Raji (cell line): Measurements from ENCODE around the gene PDCD4.

Experiments
- POLR2A ChIP-seq: IDR thresholded peaks from 2 replicates; pipeline ENCODE4 v1.6.1; 2011; ENCODE audit warnings: low read depth, low read length, control low read depth; ENCODE audit not compliant: insufficient read depth

The PDCD4 gene

DNA sequence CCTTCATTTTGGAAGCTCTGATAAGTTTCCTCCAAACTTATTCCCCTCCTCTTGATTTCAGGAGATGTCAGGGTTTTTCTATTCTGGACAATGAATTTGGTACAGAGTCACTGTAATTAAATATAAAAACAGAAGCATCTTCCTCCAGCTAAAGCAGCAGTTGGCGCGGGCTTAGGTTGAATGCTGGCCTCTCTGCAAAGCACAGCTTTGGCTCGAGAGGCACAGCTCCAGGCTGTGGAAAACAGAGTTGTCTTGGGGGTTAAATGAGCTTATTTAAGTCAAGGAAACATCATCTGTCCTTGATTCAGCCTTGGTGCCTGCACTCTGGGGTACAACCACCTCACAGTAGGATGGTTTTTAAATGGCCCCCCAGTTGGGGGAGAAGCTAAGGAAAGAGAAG lies 35.0 kb upstream of the PDCD4 start:
- no peak for TF ChIP-seq POLR2A

DNA sequence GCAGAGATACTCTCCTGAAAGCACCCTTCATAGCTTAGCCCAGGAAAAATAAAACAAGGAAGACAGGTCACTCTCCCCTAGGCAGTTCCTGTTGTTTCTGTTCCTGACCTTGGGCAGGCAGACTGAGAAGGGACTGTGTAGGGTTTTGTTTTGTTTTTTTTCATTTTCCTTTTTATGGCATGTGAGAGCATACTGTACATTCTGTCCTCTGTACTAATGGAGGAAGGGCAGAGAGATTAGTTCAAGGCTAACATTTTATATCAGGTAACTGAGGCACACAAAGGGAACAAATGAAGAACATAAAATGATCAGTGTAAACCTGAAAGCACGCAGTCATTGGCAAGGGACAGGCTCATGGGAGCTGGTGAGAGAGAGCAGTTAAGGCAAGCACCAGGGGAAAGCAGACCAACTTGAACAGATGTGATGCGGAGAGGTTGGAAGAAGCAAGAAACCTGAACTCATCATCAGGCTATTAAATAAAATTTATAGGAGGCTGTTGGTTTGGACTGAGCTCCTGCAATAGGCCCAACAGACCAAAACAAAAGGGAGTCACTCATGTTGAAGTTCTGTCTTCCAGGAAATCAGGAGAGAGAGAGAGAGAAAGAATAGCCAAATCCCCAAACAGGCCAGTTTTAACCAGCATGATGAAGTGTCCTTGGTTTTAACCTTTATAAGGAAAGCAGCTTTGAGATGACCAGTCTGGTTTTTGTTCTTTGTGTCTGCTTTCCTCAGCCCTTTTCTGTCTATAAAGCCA lies 34.1 kb upstream of the PDCD4 start:
- no peak for TF ChIP-seq POLR2A

DNA sequence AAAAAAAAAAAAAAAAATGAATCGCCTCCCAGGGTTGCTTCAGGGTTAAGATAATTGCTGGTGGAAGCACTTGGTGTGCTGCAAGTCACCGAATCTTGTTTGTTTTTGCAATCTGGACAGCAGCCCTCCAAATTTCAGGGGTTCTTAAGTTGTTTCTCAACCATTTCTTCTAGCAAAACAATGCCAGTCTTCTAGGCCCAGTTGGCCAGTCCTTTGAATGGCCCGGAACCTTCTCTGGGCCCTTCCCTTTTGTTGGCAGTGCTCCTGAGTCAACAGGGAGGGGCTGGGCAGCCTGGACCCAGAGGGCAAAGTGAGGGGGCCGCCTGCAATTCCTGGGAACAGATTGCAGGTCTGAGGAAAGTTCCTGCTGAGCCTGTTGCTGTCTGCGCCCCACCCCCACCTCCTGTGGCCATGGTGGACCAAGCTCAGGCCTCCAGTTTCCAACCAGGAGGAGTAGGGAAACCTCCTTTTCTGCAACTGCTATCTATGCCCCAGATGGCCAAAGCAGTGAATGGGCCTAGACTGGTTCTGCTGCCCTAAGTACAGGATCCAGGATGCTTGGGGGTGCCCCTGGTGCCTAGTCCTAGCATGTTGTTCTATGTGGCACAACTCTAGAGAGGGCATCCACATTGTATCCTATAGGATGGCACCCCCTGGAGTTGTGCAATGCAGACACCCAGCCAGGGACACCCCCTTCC lies 31.4 kb upstream of the PDCD4 start:
- no peak for TF ChIP-seq POLR2A

DNA sequence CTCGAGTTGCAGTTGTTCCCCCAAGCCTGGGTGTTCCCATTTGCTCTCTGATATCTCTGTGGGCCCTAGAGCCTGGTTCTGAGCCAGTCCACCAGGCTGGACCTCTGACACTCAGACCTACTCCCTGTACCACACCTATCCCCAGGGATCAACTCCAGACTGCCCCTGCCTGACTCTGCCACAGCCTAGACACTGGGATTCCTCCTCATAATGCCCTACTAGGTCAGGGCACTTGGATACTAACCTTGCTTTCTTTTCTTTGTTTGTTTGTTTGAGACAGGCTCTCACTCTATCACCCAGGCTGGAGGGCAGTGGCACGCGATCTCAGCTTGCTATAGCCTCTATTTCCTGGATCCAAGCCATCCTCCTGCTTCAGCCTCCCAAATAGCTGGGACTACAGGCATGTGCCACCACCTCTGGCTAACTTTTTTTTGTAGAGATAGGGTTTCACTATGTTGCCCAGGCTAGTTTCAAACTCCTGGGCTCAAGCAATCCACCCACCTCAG lies 30.8 kb upstream of the PDCD4 start:
- no peak for TF ChIP-seq POLR2A

DNA sequence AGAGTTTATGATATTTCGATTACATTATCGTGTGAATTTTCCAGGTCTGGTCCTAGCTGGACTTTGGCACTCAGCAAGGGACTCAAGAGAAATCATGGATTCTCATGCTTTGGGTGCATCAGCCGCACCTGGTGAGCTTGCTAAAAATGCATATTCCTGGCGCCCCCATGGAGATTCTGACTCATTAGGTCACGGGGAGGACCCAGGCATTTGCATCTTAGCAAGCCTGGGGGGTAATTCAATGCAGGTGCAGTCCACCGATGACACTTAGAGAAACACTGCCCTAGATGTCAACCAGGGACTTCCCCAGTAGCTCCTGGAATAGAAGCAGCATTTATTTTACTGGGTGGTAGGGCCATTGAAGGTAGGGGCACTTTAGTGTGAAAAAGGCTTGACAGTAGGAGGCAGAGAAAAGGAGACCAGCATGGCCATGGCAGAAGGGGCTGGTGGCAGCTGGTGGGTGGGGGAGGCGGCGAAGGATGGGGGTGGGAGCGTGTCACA lies 29.9 kb upstream of the PDCD4 start:
- peak; percentile 41; the same call in 1 of the 2 replicates for TF ChIP-seq POLR2A

DNA sequence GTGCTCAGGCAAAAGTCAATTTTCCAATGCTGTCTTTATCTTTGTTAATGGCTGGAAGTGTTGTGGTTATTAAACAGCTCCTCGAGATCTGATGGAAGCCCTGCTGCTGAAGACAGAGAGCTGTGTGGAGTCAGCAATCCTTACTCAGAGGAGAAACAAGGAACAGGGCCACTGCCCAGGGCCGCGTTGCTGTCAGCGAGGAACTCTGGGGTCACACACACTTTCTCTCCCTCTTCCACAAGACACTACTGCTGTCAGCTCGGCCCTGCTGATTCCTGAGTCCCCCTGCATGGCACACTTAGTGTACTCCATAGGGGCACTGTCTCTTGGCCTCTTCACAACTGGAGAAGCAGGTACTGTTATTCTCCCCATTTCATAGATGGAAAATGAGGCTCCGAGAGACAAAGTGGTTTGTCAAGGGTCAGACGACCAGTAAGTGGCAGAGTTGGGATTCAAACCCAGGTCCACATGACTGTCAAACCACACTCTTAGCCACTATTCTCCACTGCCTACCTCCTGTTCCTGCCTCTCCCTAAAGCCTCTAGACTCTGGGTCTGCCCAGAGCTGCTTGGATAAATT lies 29.3 kb upstream of the PDCD4 start:
- no peak for TF ChIP-seq POLR2A

DNA sequence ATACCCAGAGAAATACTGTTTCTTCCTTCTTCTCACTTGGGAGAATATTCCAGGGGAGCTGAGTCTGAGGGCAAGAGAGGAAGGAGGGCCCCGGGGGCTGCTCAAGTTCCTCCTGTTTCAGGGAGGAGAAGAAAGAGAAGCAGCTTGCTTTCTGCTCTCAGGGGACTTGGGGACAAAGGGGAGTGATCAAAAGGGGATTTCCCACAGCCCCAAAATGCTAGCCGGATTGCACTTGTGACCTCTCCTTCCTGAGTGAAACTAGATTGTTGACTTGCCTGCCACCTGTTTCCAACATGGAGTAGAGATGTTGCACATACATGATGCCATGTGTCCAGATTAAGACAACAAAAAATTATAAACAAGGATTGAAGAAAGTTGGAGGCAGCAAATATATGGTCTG lies 28.7 kb upstream of the PDCD4 start:
- no peak for TF ChIP-seq POLR2A

DNA sequence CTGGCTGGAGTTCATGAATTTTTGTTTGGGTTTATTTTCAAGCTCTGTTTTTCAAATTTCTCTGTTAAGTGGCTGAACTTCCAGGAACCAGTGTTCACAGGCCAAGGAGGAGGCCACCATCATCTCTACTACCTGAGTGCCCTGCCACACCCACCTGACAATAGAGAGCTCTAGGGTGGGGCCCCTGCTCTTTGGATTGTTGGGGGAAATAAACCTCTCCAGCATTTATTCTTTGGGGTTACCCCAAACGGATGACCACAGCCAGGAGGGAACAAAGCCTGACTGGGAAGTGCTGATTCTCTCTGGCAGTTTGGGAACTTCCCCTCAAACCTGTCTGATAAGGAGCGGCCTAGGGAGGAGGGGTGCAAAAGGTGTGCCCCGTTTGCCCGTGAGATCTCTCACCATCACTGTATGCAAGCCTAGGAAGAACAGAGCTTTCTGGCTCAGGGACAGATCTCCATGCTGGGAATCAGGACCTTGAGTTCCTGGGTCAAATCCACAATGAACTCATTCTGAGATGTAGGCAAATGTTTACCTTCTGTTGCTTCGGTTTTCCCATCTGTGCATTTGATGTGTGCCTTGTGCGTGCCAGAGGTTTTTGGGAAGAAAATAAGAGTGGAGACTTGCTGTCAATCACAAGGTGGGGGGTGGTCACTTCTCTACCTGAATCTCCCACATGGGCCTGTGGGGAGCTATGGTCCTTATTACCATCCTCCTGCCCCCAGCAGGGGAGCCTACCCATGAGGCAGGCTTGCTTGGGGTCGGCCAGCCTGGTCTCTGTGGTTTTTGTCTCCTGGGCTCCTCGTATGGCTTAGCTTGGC lies 27.7 kb upstream of the PDCD4 start:
- TF ChIP-seq POLR2A: no peak

DNA sequence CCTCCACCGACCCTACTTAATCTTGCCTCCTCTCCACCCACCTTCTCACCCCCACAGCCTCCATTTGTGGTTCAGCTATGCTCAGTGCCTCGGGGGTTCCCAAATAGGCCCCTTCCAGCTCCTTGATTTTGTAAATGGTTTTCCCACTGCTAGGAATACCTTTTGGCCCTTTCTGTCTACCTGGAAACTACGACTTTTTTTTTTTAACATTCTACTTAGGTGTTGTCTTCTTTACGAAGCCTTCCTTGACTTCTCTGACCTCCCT lies 27.2 kb upstream of the PDCD4 start:
- no peak for TF ChIP-seq POLR2A

DNA sequence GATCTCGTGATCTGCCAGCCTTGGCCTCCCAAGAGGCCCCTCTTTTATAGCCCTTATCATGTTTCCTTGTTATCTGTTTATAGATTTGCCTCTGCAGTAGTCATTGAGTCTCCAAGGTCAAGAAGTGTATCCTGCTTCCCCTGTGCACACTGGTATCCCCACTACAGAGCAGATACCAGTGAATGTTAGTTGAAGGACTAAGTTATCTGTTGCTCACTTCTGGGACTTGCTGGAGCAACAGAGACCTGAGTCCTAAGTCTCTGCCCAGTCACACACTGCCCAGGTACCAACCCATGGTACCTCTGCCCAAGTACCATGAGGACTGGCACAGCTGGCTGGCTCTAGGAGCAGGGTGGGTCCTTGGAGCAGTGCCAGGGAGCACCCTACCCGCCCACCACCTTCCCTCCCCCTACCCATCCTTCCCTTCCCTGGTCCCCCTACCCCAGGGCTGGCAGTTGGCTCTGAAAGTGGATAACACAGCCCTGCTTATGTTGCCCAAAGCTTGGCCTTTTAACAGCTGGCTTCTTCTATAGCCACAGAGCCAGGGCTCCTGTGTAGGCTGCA lies 26.5 kb upstream of the PDCD4 start:
- no peak for TF ChIP-seq POLR2A

DNA sequence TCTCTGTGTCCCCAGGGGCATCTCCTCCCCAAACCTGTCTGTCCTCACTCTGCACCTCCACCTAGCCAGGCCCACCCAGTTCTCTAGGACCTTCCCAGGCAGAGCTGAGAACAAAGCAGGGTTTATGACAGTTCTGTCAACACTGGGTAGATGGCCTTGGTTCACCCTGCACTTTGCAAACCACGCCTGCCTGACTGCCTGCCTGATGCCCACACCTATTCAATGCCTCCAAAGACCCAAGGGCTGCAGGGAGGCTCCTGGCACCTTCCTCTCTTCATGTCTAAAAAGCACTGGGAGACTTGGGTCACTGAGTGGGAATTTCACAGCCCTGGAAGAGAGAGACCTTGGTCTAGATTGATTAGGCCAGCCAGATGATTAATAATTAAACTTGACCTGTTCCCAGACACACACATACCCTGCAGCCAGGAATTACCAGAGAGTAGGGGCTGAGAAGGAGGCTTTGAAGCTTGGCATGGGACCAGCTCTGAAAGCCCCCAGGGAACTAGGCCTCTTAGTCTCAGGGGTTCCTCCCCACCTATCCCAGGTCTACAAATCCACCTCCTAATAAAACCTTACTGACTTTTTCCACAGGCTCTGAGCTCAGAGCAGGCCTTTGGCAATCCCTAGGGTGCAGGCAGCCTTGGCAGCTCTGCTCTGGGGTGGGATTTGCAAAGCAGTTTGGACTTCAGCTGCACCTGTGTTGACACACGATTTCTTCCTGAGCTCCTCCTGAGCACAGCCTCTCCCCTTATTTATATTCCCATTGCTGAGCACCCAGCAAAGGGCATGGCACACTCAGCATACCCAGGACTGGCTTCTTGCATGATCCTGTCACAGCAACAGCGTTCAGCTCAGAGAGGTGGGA lies 25.7 kb upstream of the PDCD4 start:
- TF ChIP-seq POLR2A: no peak

DNA sequence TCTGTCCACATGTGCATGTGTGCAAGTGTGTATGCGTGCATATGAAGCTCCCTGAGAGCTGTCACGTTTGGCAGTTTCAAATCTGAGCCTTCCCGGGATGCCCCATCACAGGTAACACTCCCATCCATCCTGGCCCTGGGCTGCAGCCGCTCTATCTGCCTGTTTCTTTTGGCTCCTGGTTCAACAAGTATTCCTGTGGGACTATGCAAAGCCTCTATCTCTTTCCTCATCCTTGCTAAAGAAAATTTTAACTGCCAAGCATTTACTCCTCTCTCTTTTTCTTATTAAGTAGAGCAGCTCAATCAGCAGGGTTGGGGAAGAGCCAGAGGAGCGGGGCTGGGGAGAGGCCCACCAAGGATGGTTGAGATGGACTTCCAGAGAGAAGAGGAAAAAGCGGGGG lies 24.4 kb upstream of the PDCD4 start:
- TF ChIP-seq POLR2A: no peak

DNA sequence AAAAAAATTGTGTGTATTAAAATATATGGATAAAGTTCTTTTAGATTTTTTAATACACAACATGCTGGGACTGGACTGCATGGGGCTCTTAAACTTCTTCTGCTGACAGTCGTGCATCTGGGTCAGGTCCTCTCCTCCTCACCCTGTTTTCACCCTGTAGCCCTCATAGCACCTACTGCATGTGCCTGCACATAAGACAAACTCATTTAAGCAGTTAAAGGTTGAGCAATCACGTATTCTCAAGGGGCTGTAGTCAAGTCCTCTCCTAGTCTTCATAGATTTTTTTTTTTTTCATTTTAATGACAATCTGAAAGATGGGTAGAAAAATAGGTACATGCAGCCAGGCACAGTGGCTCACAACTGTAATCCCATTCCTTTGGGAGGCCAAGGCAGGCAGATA lies 23.6 kb upstream of the PDCD4 start:
- no peak for TF ChIP-seq POLR2A

DNA sequence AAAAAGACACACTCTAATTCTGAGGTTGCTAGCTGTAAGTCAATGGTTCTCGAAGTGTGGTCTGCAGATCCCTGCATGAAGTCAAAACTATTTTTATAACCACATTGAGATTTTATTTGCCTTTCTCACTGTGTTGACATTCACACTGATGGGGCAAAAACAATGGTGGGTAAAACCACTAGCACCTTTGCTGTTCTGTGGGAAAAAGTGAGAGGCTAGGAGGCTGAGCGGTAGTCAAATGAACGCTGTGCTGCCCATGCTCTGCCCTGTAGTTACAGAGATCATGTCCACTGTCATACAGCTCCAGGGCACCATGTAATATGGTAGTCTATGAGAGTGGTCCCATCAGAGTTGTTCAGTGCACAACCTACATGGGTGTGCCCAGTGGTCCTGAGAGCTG lies 21.6 kb upstream of the PDCD4 start:
- TF ChIP-seq POLR2A: no peak

DNA sequence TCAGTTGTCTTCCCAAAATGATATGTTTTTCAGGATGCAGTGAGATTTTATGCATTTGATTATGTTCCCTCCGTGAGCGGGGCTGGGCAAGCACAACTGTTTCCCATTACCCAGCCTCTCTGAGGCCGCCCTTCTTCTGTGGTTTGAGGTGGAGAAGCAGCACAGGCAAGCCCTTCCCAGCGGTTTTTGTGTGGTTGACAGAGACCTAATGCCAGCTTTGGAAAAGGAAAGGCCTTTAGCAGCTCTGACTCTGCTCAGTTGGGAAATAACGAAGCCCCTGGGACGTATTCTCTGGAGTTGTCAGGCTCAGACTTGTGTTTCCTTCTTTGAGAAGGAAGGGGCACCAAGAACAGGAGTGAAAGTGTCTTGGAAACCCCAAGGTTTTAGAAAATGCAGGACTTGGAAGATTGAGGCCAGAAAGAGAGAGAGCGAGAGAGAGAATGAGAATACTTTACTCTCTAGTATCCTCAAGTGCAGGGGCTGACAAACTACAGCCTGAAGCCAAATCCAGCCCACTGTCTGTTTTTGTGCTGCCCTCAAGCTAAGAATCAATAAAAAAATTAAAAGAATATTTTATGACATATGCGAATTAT lies 20.6 kb upstream of the PDCD4 start:
- no peak for TF ChIP-seq POLR2A
